Muscle of leg (tissue), 11 donors: Measurements from ENCODE around the gene PPP2R1A. TPM values are rescaled to one million over a fixed set of nuclear protein-coding genes. Genes with fewer than 3 reads are reported as not detected.

ENCODE experiments used
- DNase-seq: peaks from one replicate; pipeline ENCODE4 v3.0.0; 2013
- H3K27ac ChIP-seq: one replicate; pipeline ENCODE4 v1.5.1; 2013; ENCODE audit warnings: mild to moderate bottlenecking, low read length, control low read depth
- H3K27me3 ChIP-seq: one replicate; pipeline ENCODE4 v1.6.1; 2013; ENCODE audit warnings: low read length; ENCODE audit not compliant: control insufficient read depth, insufficient read depth
- H3K36me3 ChIP-seq: one replicate; pipeline ENCODE4 v1.6.1; 2013; ENCODE audit warnings: low read length; ENCODE audit not compliant: control insufficient read depth, insufficient read depth
- H3K4me1 ChIP-seq: one replicate; pipeline ENCODE4 v1.6.1; 2013; ENCODE audit warnings: low read length; ENCODE audit not compliant: control insufficient read depth, insufficient read depth
- H3K4me3 ChIP-seq: one replicate; pipeline ENCODE4 v1.5.1; 2013; ENCODE audit warnings: low read length, control low read depth
- H3K9me3 ChIP-seq: replicated peaks from 2 replicates; pipeline ENCODE4 v1.6.1; 2013; ENCODE audit warnings: low read depth, low read length; ENCODE audit not compliant: control insufficient read depth
- WGBS: methylation state at CpG from one replicate; pipeline ENCODE4 v1.1.5; 2013; ENCODE audit warnings: missing lambda C conversion rate; ENCODE audit not compliant: insufficient coverage; 5-methylcytosine and 5-hydroxymethylcytosine counted together
- polyA plus RNA-seq, 8 donors: library from polyadenylated mRNA; unstranded; fragments of 120-200 nt; gene quantifications; one replicate each; pipeline versions ENCODE4 v1.2.1 to v1.2.3, GENCODE V29; 2013; ENCODE audit warnings: inconsistent platforms in 1 of 8, low replicate concordance in 1 of 8; ENCODE audit not compliant: insufficient read length in 8 of 8, insufficient read depth in 1 of 8
- total RNA-seq: library from RNA; stranded (reverse); fragments of 120-200 nt; gene quantifications from one replicate; pipeline ENCODE4 v1.2.4, GENCODE V29; 2013

PPP2R1A gene
- total and polyA plus RNA-seq, 9 donors: 136 to 349 (median 306) TPM

DNA sequence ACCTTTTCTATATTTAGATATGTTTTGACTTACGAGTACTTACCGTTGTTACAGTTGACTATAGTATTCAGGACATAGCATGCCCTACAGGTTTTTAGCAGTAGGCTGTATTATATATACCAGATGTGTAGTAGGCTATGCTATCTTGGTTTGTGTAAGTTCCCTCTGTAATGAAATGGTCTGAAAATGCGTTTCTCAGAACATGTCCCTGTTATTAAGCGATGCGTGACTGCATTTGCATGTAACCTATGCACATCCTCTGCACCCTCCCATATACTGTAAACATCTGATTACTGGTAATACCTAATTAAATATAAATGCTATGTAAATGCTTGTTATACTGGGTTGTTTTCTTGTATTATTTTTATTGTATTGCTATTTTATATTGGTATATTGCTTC lies 86.1 kb downstream of the PPP2R1A start:
- WGBS: no CpG with 5 or more reads among the region's 5 CpGs
- Histone ChIP-seq H3K36me3 (peaks cover 26% of the 10 kb centered on the region), H3K4me1 (peaks cover 4% of the 10 kb centered on the region), H3K27me3 (no peaks in the 10 kb centered on the region), H3K9me3 (peaks cover 19% of the 10 kb centered on the region), H3K4me3 (no peak overlapping the region), H3K27ac (no peak overlapping the region)
- no peak for DNase-seq

DNA sequence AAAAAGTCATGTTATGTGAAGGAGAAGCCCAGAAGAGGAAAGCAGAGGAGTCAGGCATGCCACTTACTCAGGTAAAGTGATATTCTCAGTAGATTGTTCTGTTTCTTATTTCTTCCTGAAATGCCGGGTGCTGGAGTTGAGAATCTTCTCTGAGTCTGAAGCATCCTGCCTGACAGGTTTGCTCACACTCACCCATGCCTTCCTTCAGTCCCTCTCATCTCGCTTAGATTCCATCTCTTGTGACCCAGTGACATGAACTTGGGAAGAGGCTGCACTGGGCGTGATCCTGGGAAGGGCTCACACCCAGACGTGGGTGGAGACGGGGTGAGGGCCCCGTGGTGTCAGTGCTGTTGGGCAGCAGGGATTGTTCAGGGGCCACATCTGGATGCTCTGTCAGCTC lies 87.6 kb downstream of the PPP2R1A start:
- Histone ChIP-seq H3K4me3 (no peak overlapping the region), H3K27ac (no peak overlapping the region), H3K27me3 (no peaks in the 10 kb centered on the region), H3K4me1 (no peaks in the 10 kb centered on the region), H3K36me3 (peaks cover 20% of the 10 kb centered on the region), H3K9me3 (peaks cover 19% of the 10 kb centered on the region)
- no peak for DNase-seq
- 96% methylated on average over 4 of the region's 6 CpGs for WGBS

Other genes with a start within 250 kb of the PPP2R1A start
- 9.9 TPM for gene ZNF350, start 203.2 kb upstream of the PPP2R1A start, total RNA-seq
- gene ZNF350, start 203.2 kb upstream of the PPP2R1A start, polyA plus RNA-seq: 1 to 10 TPM; 6.2 to 8.2 (median 7.0) TPM
- 12.3 TPM for gene ZNF615, start 181.8 kb upstream of the PPP2R1A start, total RNA-seq
- gene ZNF615, start 181.8 kb upstream of the PPP2R1A start, polyA plus RNA-seq: 10 to 100 TPM in 2 of 8 donors, 1 to 10 TPM in 6; 7.1 to 10.5 (median 8.8) TPM
- gene ZNF614, start 161.7 kb upstream of the PPP2R1A start, total RNA-seq: 10.2 TPM
- gene ZNF614, start 161.7 kb upstream of the PPP2R1A start, polyA plus RNA-seq: 1 to 10 TPM; 6.3 to 9.3 (median 8.3) TPM
- gene ZNF432, start 141.2 kb upstream of the PPP2R1A start, total RNA-seq: 11.0 TPM
- gene ZNF432, start 141.2 kb upstream of the PPP2R1A start, polyA plus RNA-seq: 10 to 100 TPM in 4 of 8 donors, 1 to 10 TPM in 4; 8.7 to 11.8 (median 10.1) TPM
- 18.1 TPM for gene ZNF841, start 94.3 kb upstream of the PPP2R1A start, total RNA-seq
- 10 to 100 TPM in 3 of 8 donors, 1 to 10 TPM in 5; 7.9 to 14.4 (median 9.3) TPM for gene ZNF841, start 94.3 kb upstream of the PPP2R1A start, polyA plus RNA-seq
- gene ZNF616, start 50.1 kb upstream of the PPP2R1A start, total RNA-seq: 11.6 TPM
- 10 to 100 TPM in 1 of 8 donors, 1 to 10 TPM in 7; 5.6 to 10.4 (median 8.8) TPM for gene ZNF616, start 50.1 kb upstream of the PPP2R1A start, polyA plus RNA-seq
- 15.4 TPM for gene ZNF836, start 18.4 kb upstream of the PPP2R1A start, total RNA-seq
- gene ZNF836, start 18.4 kb upstream of the PPP2R1A start, polyA plus RNA-seq: 1 to 10 TPM; 6.5 to 9.3 (median 7.6) TPM
- gene ZNF766, start 79.5 kb downstream of the PPP2R1A start, total RNA-seq: 17.3 TPM
- 10 to 100 TPM in 5 of 8 donors, 1 to 10 TPM in 3; 6.5 to 13.6 (median 10.8) TPM for gene ZNF766, start 79.5 kb downstream of the PPP2R1A start, polyA plus RNA-seq
- 9.0 TPM for gene ZNF480, start 107.1 kb downstream of the PPP2R1A start, total RNA-seq
- 1 to 10 TPM; 5.8 to 9.9 (median 8.8) TPM for gene ZNF480, start 107.1 kb downstream of the PPP2R1A start, polyA plus RNA-seq
- gene ZNF610, start 146.2 kb downstream of the PPP2R1A start, total RNA-seq: 4.3 TPM
- gene ZNF610, start 146.2 kb downstream of the PPP2R1A start, polyA plus RNA-seq: 1 to 10 TPM; 2.9 to 5.3 (median 3.9) TPM
- 25.4 TPM for gene ZNF880, start 179.9 kb downstream of the PPP2R1A start, total RNA-seq
- 10 to 100 TPM; 11.0 to 16.7 (median 14.9) TPM for gene ZNF880, start 179.9 kb downstream of the PPP2R1A start, polyA plus RNA-seq
- 30.0 TPM for gene ZNF528, start 207.8 kb downstream of the PPP2R1A start, total RNA-seq
- gene ZNF528, start 207.8 kb downstream of the PPP2R1A start, polyA plus RNA-seq: 10 to 100 TPM; 14.1 to 27.8 (median 17.3) TPM
- 0.22 TPM for gene ZNF534, start 239.1 kb downstream of the PPP2R1A start, total RNA-seq
- gene ZNF534, start 239.1 kb downstream of the PPP2R1A start, polyA plus RNA-seq: 1 to 10 TPM in 3 of 8 donors, under 1 TPM in 5; 0.50 to 1.2 (median 0.73) TPM